GM13977 (cell line): ENCODE results near the gene MARCHF3.

Source experiments
- DNase-seq: peaks from one replicate; pipeline ENCODE4 v3.0.0; 2012; ENCODE audit warnings: low spot score
- CTCF ChIP-seq: IDR thresholded peaks from 2 replicates; pipeline ENCODE4 v1.5.1; 2012; ENCODE audit warnings: mild to moderate bottlenecking, control low read depth; ENCODE audit not compliant: insufficient read depth; ENCODE audit errors: extremely low read depth, missing control alignments
- in situ Hi-C: fragments of 300-500 bp; cut with MboI; formaldehyde crosslinking; loops from one replicate; pipeline ENCODE4 v1.12.0; 2022; ENCODE audit warnings: low sequenced_read_pairs, low pct_unique_long_range_greater_than_20kb, mixed read lengths, inconsistent platforms; ENCODE audit not compliant: unreplicated experiment

MARCHF3 gene

GRCh38 chr5:127001621-127002296 lies 28.6 kb downstream of the MARCHF3 start:
- no peak for TF ChIP-seq CTCF
- in situ Hi-C loops = no loop called here
- no peak for DNase-seq

- in situ Hi-C loops = no loop called here
- no peak for TF ChIP-seq CTCF
- DNase-seq = no peak
Measured at GRCh38 chr5:126998895-126999570, 31.3 kb downstream of the MARCHF3 start.

DNA sequence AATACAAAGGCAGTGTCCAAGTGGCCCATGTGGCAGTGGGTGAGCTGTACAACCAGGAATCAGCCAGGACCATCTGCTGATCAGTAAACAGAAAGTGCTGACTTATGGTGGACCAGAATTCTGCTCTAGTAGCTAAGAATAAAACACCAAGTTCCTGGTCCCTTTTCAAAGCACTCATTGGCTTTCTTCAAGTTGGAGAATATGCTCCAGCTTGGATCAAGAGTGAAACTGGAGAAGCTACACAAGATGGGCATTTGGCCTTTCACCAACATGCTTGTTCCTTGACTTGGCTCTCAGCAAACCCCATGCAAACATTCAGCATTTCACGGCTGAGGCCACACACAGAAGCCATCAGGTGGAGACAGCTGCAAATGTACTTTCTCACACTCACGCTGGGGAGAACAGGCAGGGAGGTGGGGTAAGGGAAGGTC lies 32.1 kb downstream of the MARCHF3 start:
- TF ChIP-seq CTCF = peak; percentile 41
- DNase-seq = peak; percentile 44
- in situ Hi-C loops = no loop called here

GRCh38 chr5:126995689-126996088 lies 34.7 kb downstream of the MARCHF3 start:
- no peak for DNase-seq
- in situ Hi-C loops = no loop called here
- TF ChIP-seq CTCF = no peak

DNA sequence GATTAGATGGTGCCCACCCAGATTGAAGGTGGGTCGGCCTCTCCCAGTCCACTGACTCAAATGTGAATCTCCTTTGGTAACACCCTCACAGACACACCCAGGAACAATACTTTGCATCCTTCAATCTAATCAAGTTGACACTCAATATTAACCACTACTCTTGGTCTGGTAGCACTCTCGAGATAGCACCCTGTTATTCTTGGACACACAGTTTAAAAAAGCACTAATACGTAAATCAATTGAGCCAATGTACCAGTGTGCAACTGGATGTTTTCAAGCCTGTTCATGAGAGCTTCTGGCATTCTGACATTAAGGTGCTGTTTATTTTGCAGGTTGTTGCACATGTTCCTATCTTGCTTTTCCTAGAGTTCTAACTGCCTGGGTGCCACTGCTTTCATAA lies 35.3 kb downstream of the MARCHF3 start:
- DNase-seq = no peak
- in situ Hi-C loops = no loop called here
- no peak for TF ChIP-seq CTCF

DNA sequence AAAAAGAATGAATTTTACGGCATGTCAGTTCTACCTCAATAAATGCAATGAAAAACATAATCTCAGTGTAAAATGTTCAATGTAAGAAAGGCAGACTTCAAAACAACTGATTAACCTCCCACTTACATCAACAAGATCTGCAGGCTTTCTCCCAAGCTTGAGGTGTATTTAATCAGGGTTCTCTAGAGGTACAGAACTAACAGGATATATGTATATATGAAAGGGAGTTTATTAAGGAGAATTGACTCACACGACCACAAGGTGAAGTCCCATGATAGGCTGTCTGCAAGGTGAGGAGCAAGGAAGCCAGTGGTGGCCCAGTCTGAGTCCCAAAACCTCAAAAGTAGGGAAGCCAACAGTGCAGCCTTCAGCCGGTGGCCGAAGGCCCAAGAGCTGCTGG lies 35.9 kb downstream of the MARCHF3 start:
- TF ChIP-seq CTCF = no peak
- no peak for DNase-seq
- in situ Hi-C loops = no loop called here
